HG02943 (cell line): Measurements from ENCODE around the gene BRINP2.
A peak's percentile ranks its signal among the peaks of the same experiment; 100 is the strongest.

Source experiments
- ATAC-seq: cut with Tn5 transposase; IDR thresholded peaks from one replicate; pipeline ENCODE4 v1.9.1; 2021; ENCODE audit warnings: mild to moderate bottlenecking, low read depth, moderate library complexity; ENCODE audit not compliant: unreplicated experiment

Gene BRINP2, protein sequence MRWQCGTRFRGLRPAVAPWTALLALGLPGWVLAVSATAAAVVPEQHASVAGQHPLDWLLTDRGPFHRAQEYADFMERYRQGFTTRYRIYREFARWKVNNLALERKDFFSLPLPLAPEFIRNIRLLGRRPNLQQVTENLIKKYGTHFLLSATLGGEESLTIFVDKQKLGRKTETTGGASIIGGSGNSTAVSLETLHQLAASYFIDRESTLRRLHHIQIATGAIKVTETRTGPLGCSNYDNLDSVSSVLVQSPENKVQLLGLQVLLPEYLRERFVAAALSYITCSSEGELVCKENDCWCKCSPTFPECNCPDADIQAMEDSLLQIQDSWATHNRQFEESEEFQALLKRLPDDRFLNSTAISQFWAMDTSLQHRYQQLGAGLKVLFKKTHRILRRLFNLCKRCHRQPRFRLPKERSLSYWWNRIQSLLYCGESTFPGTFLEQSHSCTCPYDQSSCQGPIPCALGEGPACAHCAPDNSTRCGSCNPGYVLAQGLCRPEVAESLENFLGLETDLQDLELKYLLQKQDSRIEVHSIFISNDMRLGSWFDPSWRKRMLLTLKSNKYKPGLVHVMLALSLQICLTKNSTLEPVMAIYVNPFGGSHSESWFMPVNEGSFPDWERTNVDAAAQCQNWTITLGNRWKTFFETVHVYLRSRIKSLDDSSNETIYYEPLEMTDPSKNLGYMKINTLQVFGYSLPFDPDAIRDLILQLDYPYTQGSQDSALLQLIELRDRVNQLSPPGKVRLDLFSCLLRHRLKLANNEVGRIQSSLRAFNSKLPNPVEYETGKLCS

DNA sequence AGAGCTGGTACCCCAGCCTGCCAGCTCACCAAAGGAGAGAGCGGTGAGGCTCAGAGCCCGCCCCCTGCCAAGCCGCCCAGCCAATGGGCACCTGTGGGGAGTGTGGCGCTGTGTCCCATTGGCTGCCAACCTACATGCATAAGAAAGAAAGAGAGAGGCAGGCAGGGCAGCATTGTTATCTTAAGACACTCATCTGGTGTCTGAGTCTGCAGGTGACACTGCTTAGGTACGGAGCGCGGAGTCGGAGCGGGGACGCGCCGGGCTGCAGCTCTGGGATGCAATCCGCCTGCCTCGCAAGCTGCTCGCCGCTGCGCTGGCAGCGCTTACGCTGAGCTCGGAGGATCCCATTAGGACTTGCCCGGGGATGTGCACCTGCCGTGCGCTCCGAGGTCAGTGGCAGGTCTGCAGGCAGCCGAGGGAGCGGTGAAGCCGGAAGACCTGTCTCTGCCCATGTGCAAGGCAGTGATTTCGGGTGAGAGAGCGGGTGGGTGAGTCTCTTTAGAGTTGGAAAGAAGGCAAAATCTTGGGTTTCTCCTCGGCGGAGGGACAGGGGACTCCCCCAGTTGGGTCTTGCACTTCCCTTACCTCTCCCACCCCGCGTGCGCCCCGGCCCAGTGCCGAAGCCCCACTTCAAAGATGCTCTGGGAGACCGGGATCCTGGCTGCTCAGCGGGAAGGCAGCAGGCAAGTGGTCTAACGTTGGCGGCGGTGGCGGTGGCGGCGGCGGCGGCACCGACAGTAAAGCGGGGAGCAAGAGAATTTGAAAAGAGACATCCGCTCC is at the start of gene BRINP2:
BRINP2 (plus strand) TSS at position 203 of the 780 bp plus-strand sequence. CDS start 58,919 bp downstream, outside the sequence.
- peak; percentile 68 for ATAC-seq

- ATAC-seq = no peak
Measured at GRCh38 chr1:177122461-177123251, 48.1 kb upstream of the BRINP2 start.

- ATAC-seq = no peak
Measured at GRCh38 chr1:177124577-177125278, 46.0 kb upstream of the BRINP2 start.

GRCh38 chr1:177126267-177126666 is 44.5 kb upstream of the BRINP2 start:
- no peak for ATAC-seq

DNA sequence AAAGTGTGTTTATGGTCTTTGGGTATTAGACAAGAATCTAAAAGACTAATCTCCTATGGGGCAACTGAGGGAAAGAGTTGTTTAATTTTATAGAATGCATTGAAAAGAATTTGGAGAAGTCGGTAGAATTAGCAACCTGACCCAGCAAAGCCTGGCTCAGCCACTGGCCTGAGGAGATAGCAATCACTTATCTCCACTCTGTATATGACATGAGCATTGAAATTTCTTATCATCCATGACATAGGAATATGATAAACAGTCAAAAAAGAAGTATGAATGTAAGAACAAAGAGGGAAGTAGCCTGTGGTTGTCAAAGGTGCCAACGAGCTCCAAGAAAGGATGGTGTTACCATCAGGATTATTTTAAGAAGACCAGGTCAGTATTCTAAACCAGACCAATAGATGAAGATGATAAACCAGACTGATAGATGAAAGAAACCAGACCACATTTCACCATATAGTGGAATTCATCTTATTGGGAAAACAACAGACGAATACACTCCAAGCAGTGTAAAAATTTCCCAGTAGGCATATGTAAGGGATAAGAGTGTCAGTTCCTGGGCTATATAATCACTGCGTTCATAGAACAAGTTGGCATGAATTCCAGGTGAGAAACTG is 42.0 kb upstream of the BRINP2 start:
- no peak for ATAC-seq

DNA sequence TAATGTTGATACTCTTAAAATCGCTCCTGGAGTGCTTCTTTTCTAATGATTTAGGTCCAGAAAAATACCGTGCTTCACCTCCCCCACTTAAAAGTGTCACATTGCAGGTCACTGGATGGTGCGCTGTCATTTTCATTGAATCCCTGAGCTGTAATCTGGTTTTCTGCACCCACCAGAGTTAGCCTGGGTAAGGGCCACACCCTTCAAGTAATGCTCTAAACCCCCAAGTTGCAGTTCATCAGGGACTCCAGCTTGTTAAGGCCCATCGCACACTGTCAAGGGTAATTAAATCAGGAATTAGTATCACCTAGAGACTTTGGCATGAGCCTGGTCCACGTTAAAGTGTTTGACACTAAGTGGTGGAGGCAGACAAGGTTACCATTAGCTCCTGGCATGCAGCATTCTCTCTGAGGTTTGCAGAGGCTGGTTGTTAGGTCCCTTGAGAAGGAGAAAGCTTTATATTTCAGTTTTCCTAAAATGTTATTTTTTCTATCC is 40.3 kb upstream of the BRINP2 start:
- no peak for ATAC-seq

GRCh38 chr1:177131723-177132122 is 39.0 kb upstream of the BRINP2 start:
- ATAC-seq = no peak

- no peak for ATAC-seq
Measured at GRCh38 chr1:177132141-177132540, 38.6 kb upstream of the BRINP2 start.

DNA sequence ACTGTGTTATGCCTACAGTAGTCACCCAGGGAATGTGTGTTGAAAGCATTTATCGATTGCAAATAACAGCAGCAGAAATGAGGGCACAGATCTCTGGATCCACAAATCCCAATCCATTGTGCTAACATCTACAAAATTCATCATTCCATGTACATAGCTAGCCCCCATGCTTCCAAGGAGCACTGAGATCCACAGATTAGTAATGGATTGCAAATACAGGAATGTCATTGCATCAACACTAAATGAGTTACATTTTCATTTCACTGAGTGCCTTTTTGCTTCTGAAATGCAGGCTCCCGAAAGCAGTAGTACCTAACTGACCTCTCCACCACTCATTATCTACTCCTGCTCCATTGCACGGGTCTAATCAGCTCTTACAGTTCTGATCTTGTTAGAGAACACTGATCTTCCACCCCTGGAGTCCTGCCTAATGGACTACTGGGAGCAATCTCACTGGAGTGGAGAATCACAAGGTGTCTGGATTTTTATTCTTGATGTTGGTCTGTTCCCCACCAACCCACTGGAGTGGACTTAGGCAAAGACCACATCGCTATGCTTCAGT is 36.7 kb upstream of the BRINP2 start:
- ATAC-seq = no peak

- ATAC-seq = no peak
Measured at GRCh38 chr1:177135250-177135649, 35.5 kb upstream of the BRINP2 start.

DNA sequence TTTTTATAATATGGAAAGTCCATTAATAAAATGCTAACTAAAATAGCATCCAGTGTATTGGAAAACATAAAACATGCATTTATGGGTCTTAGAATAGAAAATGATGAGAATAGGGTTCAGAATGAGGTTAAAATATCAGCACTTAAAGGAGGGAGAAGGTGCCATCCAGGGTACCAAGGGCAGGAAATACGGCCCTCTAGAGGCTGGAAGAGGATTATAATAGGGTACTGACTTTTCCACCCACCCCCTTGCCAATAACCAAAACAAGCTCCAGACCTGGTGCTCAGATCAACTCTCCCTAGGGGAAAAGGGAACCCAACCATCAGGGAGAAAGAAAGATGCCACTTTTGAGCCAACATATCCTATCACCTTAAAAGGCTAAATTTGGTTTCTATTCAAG is 32.9 kb upstream of the BRINP2 start:
- no peak for ATAC-seq

DNA sequence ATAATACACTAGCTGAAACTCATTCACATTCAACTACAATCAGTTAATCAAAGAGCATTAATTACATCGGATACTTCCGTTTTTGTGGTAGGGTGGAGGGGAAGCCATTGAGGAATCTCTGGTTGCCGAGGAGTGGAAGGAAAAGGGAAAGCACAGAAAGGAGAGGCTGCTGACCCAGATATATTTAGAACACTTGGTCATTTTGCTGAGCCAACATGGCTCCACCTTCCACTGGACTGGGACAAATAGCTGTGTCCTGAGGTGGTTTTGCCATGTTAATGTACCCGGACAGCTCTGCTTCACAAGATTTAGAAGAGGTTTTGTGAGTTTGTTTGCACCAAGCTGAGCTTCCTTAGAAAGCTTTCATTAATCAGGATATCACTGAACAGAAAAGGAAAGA is 32.4 kb upstream of the BRINP2 start:
- ATAC-seq = no peak

GRCh38 chr1:177142010-177142409 is 28.7 kb upstream of the BRINP2 start:
- ATAC-seq = no peak

GRCh38 chr1:177142791-177143271 is 27.9 kb upstream of the BRINP2 start:
- ATAC-seq = no peak

- no peak for ATAC-seq
Measured at GRCh38 chr1:177145106-177146070, 25.4 kb upstream of the BRINP2 start.

DNA sequence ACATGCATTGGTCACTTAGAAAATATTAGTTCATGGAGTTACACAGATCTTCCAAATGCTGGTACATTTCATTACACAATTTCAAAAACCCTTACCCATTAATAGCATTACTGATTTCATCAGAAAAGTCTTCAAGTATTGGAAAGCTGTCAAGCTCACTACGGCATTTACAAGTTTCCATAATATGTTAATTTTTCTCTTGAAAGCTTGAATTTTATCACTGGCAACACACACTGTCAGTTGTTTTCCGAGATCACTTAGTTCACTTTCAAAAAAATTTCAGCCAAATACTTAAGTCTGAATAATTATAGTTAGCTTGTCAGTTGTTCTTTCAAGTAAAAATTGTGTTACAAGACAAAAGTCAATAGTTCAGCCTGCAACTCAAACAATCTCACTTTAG is 24.3 kb upstream of the BRINP2 start:
- ATAC-seq = no peak

GRCh38 chr1:177162243-177162642 is 8.5 kb upstream of the BRINP2 start:
- no peak for ATAC-seq
